ENCODE measurements around the gene FGD3.

The FGD3 gene

GRCh38 chr9:92938025-92938424 lies 9.3 kb upstream of the FGD3 start:
- H3K4me3 ChIP-seq (ENCODE audit: low read length), result no peak overlapping the region
- H3K27me3 ChIP-seq (replicated peaks; ENCODE audit: insufficient read depth, low read length), result no peaks in the 10 kb centered on the region; the same call in 1 of the 2 replicates
- no peaks in the 10 kb centered on the region for H3F3A ChIP-seq (ENCODE audit: insufficient read depth, low read length)
- no peak overlapping the region for H2AFZ ChIP-seq (ENCODE audit: low read length)
- H3K36me3 ChIP-seq (replicated peaks; ENCODE audit: insufficient read depth, low read length), result no peaks in the 10 kb centered on the region
- DNase-seq, result no peak
- H3K9me3 ChIP-seq (replicated peaks; ENCODE audit: insufficient read depth, low read length), result 0 out of 2 replicates have a peak, but pooled peaks cover 3% of the 10 kb centered on the region
- H4K20me1 ChIP-seq (ENCODE audit: insufficient read depth, low read length), result no peaks in the 10 kb centered on the region
- no peak overlapping the region for H3K4me2 ChIP-seq (ENCODE audit: low read depth, low read length)
- no peak for TF ChIP-seq CTCF (IDR thresholded peaks at IDR 0.05; ENCODE audit: low read length)
- TF ChIP-seq EZH2phosphoT487 (IDR thresholded peaks at IDR 0.05; ENCODE audit: low read length), result no peak
- no peak for TF ChIP-seq EZH2 (optimal IDR thresholded peaks at IDR 0.05; ENCODE audit: low read depth, low read length)
- H3K79me2 ChIP-seq (ENCODE audit: low read length), result no peaks in the 10 kb centered on the region
- no peaks in the 10 kb centered on the region for H3K4me1 ChIP-seq (ENCODE audit: low read length)
- H3K9ac ChIP-seq (ENCODE audit: low read length), result no peak overlapping the region
- H3K9me2 ChIP-seq (replicated peaks; ENCODE audit: insufficient read depth, low read length), result no peaks in the 10 kb centered on the region
- H3K27ac ChIP-seq (ENCODE audit: low read length), result no peak overlapping the region

GRCh38 chr9:92941861-92942260 lies 5.5 kb upstream of the FGD3 start:
- no peaks in the 10 kb centered on the region for H3F3A ChIP-seq (ENCODE audit: insufficient read depth, low read length)
- H3K9me3 ChIP-seq (replicated peaks; ENCODE audit: insufficient read depth, low read length), result no peaks in the 10 kb centered on the region
- no peaks in the 10 kb centered on the region for H3K79me2 ChIP-seq (ENCODE audit: low read length)
- H3K4me3 ChIP-seq (ENCODE audit: low read length), result no peak overlapping the region
- H3K4me2 ChIP-seq (ENCODE audit: low read depth, low read length), result no peak overlapping the region
- no peak for DNase-seq
- no peaks in the 10 kb centered on the region for H3K36me3 ChIP-seq (replicated peaks; ENCODE audit: insufficient read depth, low read length)
- no peak overlapping the region for H3K9ac ChIP-seq (ENCODE audit: low read length)
- no peak overlapping the region for H2AFZ ChIP-seq (ENCODE audit: low read length)
- no peaks in the 10 kb centered on the region for H3K27me3 ChIP-seq (replicated peaks; ENCODE audit: insufficient read depth, low read length)
- H3K27ac ChIP-seq (ENCODE audit: low read length), result no peak overlapping the region
- H4K20me1 ChIP-seq (ENCODE audit: insufficient read depth, low read length), result no peaks in the 10 kb centered on the region
- H3K9me2 ChIP-seq (replicated peaks; ENCODE audit: insufficient read depth, low read length), result no peaks in the 10 kb centered on the region
- H3K4me1 ChIP-seq (ENCODE audit: low read length), result no peaks in the 10 kb centered on the region
- no peak for TF ChIP-seq EZH2phosphoT487 (IDR thresholded peaks at IDR 0.05; ENCODE audit: low read length)
- TF ChIP-seq EZH2 (optimal IDR thresholded peaks at IDR 0.05; ENCODE audit: low read depth, low read length), result no peak
- no peak for TF ChIP-seq CTCF (IDR thresholded peaks at IDR 0.05; ENCODE audit: low read length)

- Histone ChIP-seq H3K9me3 (replicated peaks; ENCODE audit: insufficient read depth, low read length) (no peaks in the 10 kb centered on the region), H3K27ac (ENCODE audit: low read length) (no peak overlapping the region), H3F3A (ENCODE audit: insufficient read depth, low read length) (no peaks in the 10 kb centered on the region), H3K79me2 (ENCODE audit: low read length) (no peaks in the 10 kb centered on the region), H2AFZ (ENCODE audit: low read length) (no peak overlapping the region), H4K20me1 (ENCODE audit: insufficient read depth, low read length) (no peaks in the 10 kb centered on the region), H3K27me3 (replicated peaks; ENCODE audit: insufficient read depth, low read length) (no peaks in the 10 kb centered on the region), H3K36me3 (replicated peaks; ENCODE audit: insufficient read depth, low read length) (no peaks in the 10 kb centered on the region), H3K4me3 (ENCODE audit: low read length) (no peak overlapping the region), H3K9me2 (replicated peaks; ENCODE audit: insufficient read depth, low read length) (no peaks in the 10 kb centered on the region), H3K4me2 (ENCODE audit: low read depth, low read length) (no peak overlapping the region), H3K9ac (ENCODE audit: low read length) (no peak overlapping the region), H3K4me1 (ENCODE audit: low read length) (no peaks in the 10 kb centered on the region)
- no peak for DNase-seq
- no peak for TF ChIP-seq EZH2phosphoT487 (IDR thresholded peaks at IDR 0.05; ENCODE audit: low read length)
- no peak for TF ChIP-seq CTCF (IDR thresholded peaks at IDR 0.05; ENCODE audit: low read length)
- TF ChIP-seq EZH2 (optimal IDR thresholded peaks at IDR 0.05; ENCODE audit: low read depth, low read length), result no peak
These were observed 4.4 kb upstream of the FGD3 start for GRCh38 chr9:92942688-92943616.
